GM18870 (cell line): ENCODE results near the gene BBC3.

Experiments
- ATAC-seq: cut with Tn5 transposase; IDR thresholded peaks from one replicate; pipeline ENCODE4 v1.9.1; 2021; ENCODE audit warnings: moderate library complexity; ENCODE audit not compliant: unreplicated experiment

BBC3 gene

GRCh38 chr19:47232422-47233211 lies 1.6 kb upstream of the BBC3 start:
- no peak for ATAC-seq

DNA sequence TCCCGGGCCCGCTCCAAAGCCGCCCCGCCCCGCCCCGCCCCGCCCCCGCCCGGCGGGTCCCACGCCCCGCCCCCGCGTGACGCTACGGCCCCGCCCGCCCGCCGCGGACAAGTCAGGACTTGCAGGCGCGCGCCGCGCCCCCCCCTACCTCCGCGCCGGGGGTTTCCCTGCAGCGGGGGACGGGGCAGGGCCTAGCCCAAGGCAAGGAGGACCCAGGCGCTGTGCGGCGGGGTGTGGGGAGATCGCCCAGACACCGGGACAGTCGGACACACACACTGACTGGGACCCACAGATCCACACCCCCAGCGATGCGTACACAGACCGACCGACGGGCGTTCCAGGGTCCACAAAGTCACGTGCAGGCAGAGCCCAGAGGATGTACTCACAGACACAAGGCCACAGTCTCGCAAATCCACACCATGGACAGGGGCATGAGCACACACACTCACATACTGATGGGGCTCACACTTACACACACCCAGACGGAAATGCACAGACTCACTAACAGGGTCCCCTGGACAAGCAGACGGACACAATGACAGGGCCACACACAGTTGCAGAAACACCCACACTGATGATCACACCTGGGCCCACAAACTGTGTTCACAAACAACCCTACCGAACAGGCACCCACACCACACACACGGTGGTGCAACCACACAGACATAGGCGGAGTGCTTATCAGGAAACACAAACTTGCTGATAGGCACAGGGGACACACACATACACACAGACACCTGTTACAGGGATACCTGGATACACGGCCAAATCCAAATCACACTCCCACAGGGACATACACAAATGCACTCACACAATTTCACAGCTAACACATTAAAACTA lies 436 bp upstream of the BBC3 start:
- no peak for ATAC-seq

GRCh38 chr19:47230054-47230920 lies 712 bp downstream of the BBC3 start:
- ATAC-seq = no peak

- no peak for ATAC-seq
Measured at GRCh38 chr19:47229676-47230053, 1.3 kb downstream of the BBC3 start.

GRCh38 chr19:47228937-47229675 lies 1.9 kb downstream of the BBC3 start:
- no peak for ATAC-seq

DNA sequence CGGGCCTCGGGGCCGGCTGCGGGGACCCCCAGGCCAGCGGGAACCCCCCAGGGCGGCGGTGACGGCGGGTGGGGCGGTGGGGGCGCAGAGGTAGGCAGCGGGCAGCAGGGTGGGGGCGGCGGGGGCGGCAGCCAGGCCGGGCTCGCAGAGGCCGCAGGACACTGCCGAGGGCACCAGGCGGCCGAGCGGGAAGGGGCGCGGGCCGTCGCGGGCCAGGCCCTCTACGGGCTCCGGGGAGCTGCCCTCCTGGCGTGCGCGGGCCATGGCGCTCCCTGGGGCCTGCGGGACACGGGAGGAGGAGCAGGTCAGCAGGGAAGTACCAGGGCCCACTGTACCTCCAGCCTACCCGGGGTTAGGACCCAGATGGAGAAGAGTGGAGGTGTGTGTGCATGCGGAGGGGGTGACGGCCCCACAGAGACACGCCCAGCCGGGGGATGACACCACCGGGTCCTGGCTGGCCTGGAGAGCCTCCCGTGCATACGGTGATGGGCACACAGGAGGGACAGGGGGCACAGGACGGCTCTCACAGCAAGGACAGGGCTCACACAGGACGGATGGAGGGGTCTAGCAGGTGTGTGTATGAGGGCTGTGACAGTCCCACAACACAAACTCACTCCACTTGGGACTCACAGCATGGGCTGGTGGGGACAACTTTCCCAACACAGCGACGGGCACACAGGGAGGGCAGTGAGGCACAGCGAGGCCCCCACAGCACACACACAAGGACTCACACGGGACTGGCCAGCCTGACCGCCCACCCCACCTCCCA lies 2.6 kb downstream of the BBC3 start:
- no peak for ATAC-seq

DNA sequence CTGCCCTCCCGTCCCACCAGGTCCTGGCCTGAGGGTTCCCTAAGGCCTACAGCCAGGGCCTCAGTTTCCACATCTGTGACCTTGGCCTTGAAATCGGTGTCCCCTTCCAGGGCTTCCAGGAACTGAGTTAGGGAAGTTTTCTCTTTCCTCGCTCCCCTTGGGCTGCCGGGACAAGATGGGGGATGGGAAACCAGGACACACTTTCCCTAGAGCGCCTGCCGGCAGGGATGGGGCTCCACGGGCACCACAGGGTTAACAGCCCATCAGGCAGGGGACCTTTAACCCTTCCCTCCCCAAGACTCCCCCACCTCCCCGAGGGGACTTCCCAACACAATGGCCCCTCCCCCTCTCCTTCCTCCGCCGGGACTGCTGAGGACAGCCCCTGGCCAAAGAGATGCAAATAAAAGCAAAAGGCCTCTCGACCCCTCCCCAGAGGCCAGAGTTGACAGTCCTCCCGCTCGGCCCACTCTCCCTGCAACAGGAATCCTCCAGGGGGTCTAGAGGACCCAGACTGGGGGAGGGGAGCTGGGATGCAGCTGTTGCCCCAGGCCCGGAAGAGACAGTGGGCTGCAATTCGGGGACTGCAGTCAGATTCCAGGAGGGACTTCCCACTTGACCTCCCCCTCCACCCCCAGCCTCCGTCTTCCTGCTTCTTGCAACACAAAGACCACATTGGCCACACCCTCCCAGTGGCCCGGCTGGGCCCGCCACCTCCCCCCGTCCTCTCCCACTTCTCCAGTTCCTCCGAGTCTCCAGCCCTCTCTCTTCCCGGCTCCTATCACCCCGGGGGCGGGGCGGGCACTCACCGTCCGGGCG lies 3.4 kb downstream of the BBC3 start:
- ATAC-seq = no peak

DNA sequence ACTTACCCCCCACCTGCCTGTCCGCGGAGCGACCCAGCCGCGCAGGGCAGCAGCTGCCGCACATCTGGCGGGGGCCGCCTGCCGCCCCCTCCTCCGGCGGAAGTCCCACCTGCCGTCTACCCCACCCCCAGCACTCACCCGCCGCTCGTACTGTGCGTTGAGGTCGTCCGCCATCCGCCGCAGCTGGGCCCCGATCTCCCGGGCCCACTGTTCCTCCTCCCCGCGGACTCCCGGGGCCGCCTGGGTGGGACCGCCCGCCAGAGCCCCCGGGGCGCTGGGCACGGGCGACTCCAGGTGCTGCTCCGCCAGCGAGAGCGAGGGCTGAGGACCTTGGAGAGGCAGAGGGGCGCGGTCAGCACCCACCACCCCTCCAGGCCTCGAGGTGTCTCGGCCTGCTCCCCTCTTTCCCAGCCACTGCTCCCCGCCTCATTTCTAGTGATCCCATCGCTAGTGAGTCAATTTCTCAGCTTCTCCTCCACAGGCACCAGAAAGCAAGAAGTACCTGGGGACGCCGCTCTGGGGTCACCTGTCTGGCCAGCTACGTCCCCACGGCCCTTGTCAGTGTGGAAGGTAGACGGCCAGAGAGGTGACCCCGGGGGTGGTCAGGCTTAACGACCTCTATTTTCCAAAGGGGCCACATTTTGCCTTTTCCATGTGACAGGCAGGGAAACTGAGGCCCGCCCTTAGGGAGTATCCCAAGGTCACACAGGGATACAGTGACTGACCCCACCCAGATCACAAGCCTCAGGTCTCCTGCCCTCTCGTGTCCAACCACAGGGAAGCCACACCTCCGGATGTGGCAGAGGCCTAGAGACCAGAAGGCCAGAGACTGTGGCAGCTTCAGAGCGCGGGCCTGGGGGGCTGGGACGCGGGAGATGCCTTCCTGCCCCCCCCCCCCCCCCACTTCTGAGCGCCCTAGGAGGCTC lies 4.3 kb downstream of the BBC3 start:
- no peak for ATAC-seq

DNA sequence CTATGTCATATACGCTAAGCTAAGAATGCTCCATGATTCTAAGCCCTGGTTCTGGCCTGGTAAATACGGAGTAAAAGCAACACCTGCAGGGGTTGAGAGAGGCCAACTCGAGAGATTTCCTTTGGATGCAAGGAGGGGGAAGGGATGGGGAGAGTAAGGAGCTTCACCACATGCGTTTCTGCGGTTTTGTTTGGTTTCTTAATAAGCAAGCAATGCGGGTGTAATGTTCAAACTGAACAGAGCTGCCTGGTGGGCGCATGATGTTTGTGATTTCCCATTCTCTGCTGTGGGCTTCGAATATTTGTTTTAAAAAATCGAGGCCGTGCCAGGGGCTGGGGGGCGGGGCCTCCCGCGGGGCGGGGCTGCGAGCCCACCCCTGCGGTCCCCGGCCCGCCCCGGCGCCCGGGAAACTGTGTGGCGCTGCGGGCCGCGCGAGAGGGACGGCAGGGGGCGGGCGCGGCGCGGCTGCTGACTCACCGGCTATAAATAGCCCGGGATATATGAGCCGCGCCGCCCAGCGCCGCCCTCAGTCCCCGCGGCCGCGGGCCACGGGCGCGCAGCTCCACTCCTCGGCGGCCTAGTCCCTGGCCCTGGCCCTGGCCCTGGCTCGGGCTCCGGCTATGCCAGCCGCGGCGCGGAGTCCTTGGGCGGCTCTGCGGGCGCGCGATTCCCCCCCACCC lies 5.1 kb downstream of the BBC3 start:
- no peak for ATAC-seq

DNA sequence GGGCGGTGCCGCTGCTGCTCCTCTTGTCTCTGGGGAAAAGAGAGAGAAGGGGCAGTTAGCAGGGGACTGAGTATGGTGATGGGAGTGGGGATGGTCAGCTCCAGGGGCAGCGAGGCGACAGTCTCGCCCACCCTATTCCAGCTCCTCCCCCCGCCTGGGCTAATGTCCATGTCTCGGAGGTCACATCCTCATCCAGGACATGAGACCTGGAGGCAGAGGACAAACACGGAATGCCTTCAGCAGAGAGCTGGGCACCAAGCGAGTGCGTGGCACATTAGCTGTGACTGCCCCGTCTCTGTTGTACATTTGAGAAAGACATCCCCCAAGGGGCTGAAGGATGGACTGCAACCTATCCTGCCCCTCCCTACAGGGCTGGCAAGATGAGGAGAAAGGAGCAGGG lies 9.1 kb downstream of the BBC3 start:
- no peak for ATAC-seq

DNA sequence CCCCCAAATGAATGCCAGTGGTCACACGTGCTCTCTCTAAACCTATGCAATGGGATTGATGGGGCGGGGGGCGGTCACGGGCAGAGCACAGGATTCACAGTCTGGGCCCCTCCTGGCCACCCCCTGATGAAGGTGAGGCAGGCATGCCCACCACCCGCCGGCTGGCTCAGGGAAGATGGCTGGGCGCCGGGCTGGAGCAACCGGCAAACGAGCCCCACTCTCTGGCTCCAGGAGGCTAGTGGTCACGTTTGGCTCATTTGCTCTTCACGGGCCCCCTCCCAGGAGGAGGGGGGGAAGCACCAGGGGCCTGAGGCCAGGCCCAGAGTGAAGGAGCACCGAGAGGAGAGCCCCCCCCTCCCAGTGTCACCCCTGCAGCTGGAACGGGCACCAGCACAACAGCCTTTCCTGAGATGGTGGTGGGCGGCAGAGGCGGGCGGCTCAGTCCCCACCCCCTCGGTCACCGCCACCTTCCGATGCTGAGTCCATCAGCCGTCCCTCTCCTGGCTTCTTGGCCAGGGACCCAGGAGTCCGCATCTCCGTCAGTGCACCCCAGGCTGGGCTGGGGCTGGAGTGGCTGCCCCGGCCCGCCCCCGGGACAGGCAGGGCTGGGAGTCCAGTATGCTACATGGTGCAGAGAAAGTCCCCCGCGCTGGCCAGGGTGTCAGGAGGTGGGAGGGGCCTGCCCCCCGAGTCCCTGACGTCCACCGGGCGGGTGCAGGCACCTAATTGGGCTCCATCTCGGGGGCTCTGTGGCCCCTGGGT lies 9.7 kb downstream of the BBC3 start:
- no peak for ATAC-seq

- no peak for ATAC-seq
Measured at GRCh38 chr19:47215581-47215980, 15.4 kb downstream of the BBC3 start.

DNA sequence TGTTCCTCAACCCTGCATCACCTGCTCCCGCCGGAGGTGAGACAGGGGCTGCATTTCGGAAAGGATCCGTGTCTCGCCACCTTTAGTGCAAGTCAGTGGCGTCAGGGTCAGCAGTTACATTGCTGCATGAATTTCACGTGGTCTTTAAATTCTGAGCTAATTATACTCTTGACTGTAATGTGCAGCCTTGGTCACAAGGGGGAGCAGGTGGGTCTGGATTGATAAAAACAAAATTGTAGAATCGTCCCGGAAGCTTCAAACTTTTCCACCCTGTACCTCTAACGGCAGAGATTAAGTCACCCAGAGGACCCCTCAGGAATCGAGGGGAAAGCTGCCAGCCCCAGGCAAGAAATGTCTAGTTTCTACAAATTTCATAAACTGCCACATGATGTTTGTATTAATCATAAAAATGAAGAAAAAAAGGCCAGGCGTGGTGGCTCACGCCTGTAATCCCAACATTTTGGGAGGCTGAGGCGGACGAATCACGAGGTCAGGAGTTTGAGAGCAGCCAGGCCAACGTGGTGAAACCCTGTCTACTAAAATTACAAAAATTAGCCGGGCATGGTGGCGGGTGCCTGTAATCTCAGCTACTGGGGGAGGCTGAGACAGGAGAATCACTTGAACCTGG lies 20.2 kb downstream of the BBC3 start:
- no peak for ATAC-seq

DNA sequence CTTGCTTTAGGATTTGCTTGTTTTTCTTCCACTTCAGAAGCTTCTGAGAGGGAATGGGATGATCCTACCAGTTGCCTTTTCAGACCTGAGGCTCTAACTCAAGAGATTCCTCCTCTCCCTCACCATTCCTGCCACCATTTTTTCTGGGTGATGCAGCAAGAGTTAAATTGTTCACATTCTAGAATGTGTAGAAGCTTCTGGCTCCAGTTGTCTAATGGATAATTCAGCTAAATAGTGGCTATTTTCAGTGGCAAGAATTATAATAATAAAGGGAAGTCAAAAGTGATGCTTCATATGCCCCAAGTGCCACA lies 20.9 kb downstream of the BBC3 start:
- ATAC-seq = no peak

GRCh38 chr19:47209319-47210179 lies 21.4 kb downstream of the BBC3 start:
- no peak for ATAC-seq

DNA sequence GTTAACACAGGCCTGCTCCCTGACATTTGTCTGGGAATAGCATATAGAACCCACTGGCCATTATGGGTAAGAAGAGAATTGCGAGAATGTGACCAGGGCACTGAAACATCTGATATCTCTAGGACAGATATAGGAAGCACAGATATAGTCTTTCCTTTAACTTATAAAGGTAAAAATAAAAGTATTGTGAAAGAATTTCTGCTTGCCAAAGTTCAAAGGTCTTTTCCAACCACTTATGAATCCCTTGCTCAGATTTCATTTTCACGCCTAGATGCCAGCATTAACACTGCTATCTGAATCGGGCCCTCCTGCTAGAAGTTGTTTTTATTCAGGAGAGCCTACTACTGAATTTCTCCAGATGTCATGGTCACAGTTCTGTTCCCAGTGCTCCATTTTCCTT lies 27.7 kb downstream of the BBC3 start:
- no peak for ATAC-seq
